SK-N-SH (cell line): ENCODE measurements around the gene DECR2. TPM values are rescaled to one million over a fixed set of nuclear protein-coding genes. Genes with fewer than 3 reads are reported as not detected.
A peak's percentile ranks its signal among the peaks of the same experiment; 100 is the strongest.

Source experiments
- CTCF ChIA-PET: fragments of 300-600, 350-600 bp; formaldehyde crosslinking; extraction: SDS; loops from one replicate; lab custom pipeline; 2021; lab: Yijun Ruan, JAX
- POLR2A ChIA-PET: fragments of 350-600 bp; sonication (Branson Sonifier 250); formaldehyde crosslinking; extraction: SDS; loops from one replicate; lab custom pipeline; 2020; ENCODE audit warnings: antibody characterized with exemption, inconsistent platforms; lab: Yijun Ruan, JAX
- DNase-seq: peaks from one replicate; pipeline ENCODE4 v3.0.0; 2012
- H2AFZ ChIP-seq: fragments of 200-600 bp; sonication (generic); 2 replicates; pipeline ENCODE4 v1.8.1; 2016; ENCODE audit warnings: antibody characterized with exemption, mild to moderate bottlenecking, low read depth
- H3F3A ChIP-seq: fragments of 200-600 bp; sonication (generic); replicated peaks from 2 replicates; pipeline ENCODE3; 2016; ENCODE audit warnings: antibody characterized with exemption, mild to moderate bottlenecking; ENCODE audit not compliant: insufficient read depth
- H3K27ac ChIP-seq, 2 experiments: fragments of 200-500 bp in 1 of 2; fragments of 200-600 bp in 1 of 2; sonication (Bioruptor generic) in 1 of 2; sonication (generic), shearing (Covaris generic) in 1 of 2; 2 replicates each; pipeline versions ENCODE4 v1.5.1 to v1.6.1; 2014 to 2016; ENCODE audit warnings: low read depth in 2 of 2, inconsistent platforms in 1 of 2, low read length in 1 of 2, mild to moderate bottlenecking in 1 of 2, mixed read lengths in 1 of 2
- H3K27me3 ChIP-seq: fragments of 200-600 bp; sonication (generic), shearing (Covaris generic); 2 replicates; pipeline ENCODE4 v1.6.1; 2016; ENCODE audit warnings: mixed run types; ENCODE audit not compliant: insufficient read depth
- H3K36me3 ChIP-seq, 2 experiments: fragments of 200-500 bp in 1 of 2; fragments of 200-600 bp in 1 of 2; sonication (Bioruptor generic) in 1 of 2; sonication (generic) in 1 of 2; replicated peaks in 1 of 2; 2 replicates each; pipeline versions ENCODE3 to v1.5.1; 2014 to 2016; ENCODE audit warnings: low read length in 1 of 2, mild to moderate bottlenecking in 1 of 2; ENCODE audit not compliant: insufficient read depth in 2 of 2, control insufficient read depth in 1 of 2
- H3K4me1 ChIP-seq, 2 experiments: fragments of 200-500 bp in 1 of 2; fragments of 200-600 bp in 1 of 2; sonication (Bioruptor generic) in 1 of 2; sonication (generic), shearing (Covaris generic) in 1 of 2; 2 replicates each; pipeline versions ENCODE4 v1.5.1 to v1.6.1; 2014 to 2016; ENCODE audit warnings: low read depth in 1 of 2, low read length in 1 of 2, mixed run types in 1 of 2; ENCODE audit not compliant: insufficient read depth in 2 of 2, control insufficient read depth in 1 of 2
- H3K4me2 ChIP-seq: fragments of 200-600 bp; sonication (generic), shearing (Covaris generic); 2 replicates; pipeline ENCODE4 v1.6.1; 2017; ENCODE audit warnings: mixed run types
- H3K4me3 ChIP-seq, 2 experiments: fragments of 200-500 bp in 1 of 2; fragments of 200-600 bp in 1 of 2; sonication (Bioruptor generic) in 1 of 2; sonication (generic), shearing (Covaris generic) in 1 of 2; 2 replicates each; pipeline versions ENCODE4 v1.5.1 to v1.8.1; 2014 to 2016; ENCODE audit warnings: low read depth in 2 of 2, inconsistent platforms in 1 of 2, low read length in 1 of 2, mild to moderate bottlenecking in 1 of 2, mixed read lengths in 1 of 2, moderate library complexity in 1 of 2
- H3K79me2 ChIP-seq: fragments of 200-600 bp; sonication (generic); 2 replicates; pipeline ENCODE4 v1.8.1; 2017; ENCODE audit warnings: mild to moderate bottlenecking; ENCODE audit not compliant: insufficient read depth
- H3K9ac ChIP-seq: fragments of 200-600 bp; sonication (generic); 2 replicates; pipeline ENCODE4 v1.6.1; 2017; ENCODE audit warnings: mixed run types
- H3K9me2 ChIP-seq: fragments of 200-600 bp; sonication (generic); 2 replicates; pipeline ENCODE4 v1.6.1; 2017; ENCODE audit warnings: mixed run types
- H3K9me3 ChIP-seq: fragments of 200-600 bp; sonication (generic); 2 replicates; pipeline ENCODE4 v1.6.1; 2017; ENCODE audit warnings: mixed run types, mild to moderate bottlenecking, moderate library complexity
- H4K20me1 ChIP-seq: fragments of 200-600 bp; sonication (generic); 2 replicates; pipeline ENCODE4 v1.6.1; 2017; ENCODE audit warnings: mild to moderate bottlenecking, mixed run types; ENCODE audit not compliant: insufficient read depth
- CTCF ChIP-seq: fragments of 200-600 bp; sonication (generic); IDR thresholded peaks from 2 replicates; pipeline ENCODE4 v1.6.1; 2017; ENCODE audit warnings: antibody characterized with exemption, mild to moderate bottlenecking, moderate library complexity
- FOSL2 ChIP-seq: IDR thresholded peaks from 2 replicates; pipeline ENCODE4 v1.4.0; 2012; ENCODE audit warnings: low read depth, mild to moderate bottlenecking, moderate library complexity, borderline replicate concordance
- GABPA ChIP-seq: IDR thresholded peaks from 2 replicates; pipeline ENCODE4 v1.4.0; 2012; ENCODE audit warnings: low read depth, mild to moderate bottlenecking
- MAX ChIP-seq: IDR thresholded peaks from 2 replicates; pipeline ENCODE4 v1.4.0; 2012; ENCODE audit warnings: low read depth
- MXI1 ChIP-seq: IDR thresholded peaks from 2 replicates; pipeline ENCODE4 v1.6.1; 2012; ENCODE audit warnings: mild to moderate bottlenecking, low read depth, low read length, improper control_type of control experiment
- PBX3 ChIP-seq: IDR thresholded peaks from 2 replicates; pipeline ENCODE4; 2012
- USF1 ChIP-seq: IDR thresholded peaks from 2 replicates; pipeline ENCODE4 v1.4.0; 2012; ENCODE audit warnings: low read depth, borderline replicate concordance
- WGBS: methylation state at CpG from one replicate; pipeline ENCODE4 v1.1.6; 2017; ENCODE audit warnings: low lambda C conversion rate; 5-methylcytosine and 5-hydroxymethylcytosine counted together
- polyA plus RNA-seq, 3 experiments: library from polyadenylated mRNA; depleted of rRNA; stranded (reverse); fragments of >200 nt; gene quantifications; 2 replicates each; pipeline ENCODE4 v1.2.3, GENCODE V29; 2012

Gene DECR2
- polyA plus RNA-seq, 1 of the 3 experiments (the other 2 are of a cell fraction) = 53.0 TPM

- Histone ChIP-seq H3K9ac (peak overlapping the region; percentile 88), H2AFZ (no peak overlapping the region)
These were observed 21.0 kb upstream of the DECR2 start for GRCh38 chr16:380762-381011.

GRCh38 chr16:381012-381788 is 20.5 kb upstream of the DECR2 start:
- peak overlapping the region; percentile 88 for H3K9ac ChIP-seq
- H4K20me1 ChIP-seq = peaks cover 17% of the 10 kb centered on the region
- H3K4me2 ChIP-seq = peak overlapping the region; percentile 97
- H2AFZ ChIP-seq = no peak overlapping the region
- DNase-seq = peak; percentile 77
- H3K36me3 ChIP-seq = peaks cover 0 to 14% of the 10 kb centered on the region in 2 experiments
- no peaks in the 10 kb centered on the region for H3K9me3 ChIP-seq
- H3K79me2 ChIP-seq = peaks cover 29% of the 10 kb centered on the region
- H3K27ac ChIP-seq = peak overlapping the region; percentile 30 to 68; a peak in 3 of 4 replicates
- TF ChIP-seq PBX3 (no peak), GABPA (peak; percentile 36; the same call in 1 of the 2 replicates)
- CTCF ChIA-PET = interaction anchor here (0.9 to 1.8 kb wide), 3 partner anchors 10 to 96 kb away, joined by 3 to 9 read pairs (median 9); partner anchors contain the start of gene MRPL28
- POLR2A ChIA-PET = interaction anchor here (0.6 to 1.6 kb wide), 3 partner anchors 10 to 185 kb away, joined by 3 to 4 read pairs (median 4); partner anchors contain the start of gene MRPL28
- H3K4me1 ChIP-seq = peaks cover 5 to 23% of the 10 kb centered on the region in 2 experiments; a peak in 2 of 4 replicates
- no peaks in the 10 kb centered on the region for H3K27me3 ChIP-seq
- H3K4me3 ChIP-seq = peak overlapping the region; percentile 80 to 86
- WGBS = 0% methylated on average over 10 of the region's 73 CpGs
- H3K9me2 ChIP-seq = no peaks in the 10 kb centered on the region
- H3F3A ChIP-seq = no peaks in the 10 kb centered on the region

More at GRCh38 chr16:380762-381011, 21.0 kb upstream of the DECR2 start:
- Histone ChIP-seq H3K4me3 (peak overlapping the region; percentile 80 to 86), H3K27ac (peak overlapping the region; percentile 30 to 68; a peak in 2 of 4 replicates), H3K36me3 (peaks cover 0 to 20% of the 10 kb centered on the region in 2 experiments), H3K9me2 (no peaks in the 10 kb centered on the region), H3K27me3 (no peaks in the 10 kb centered on the region), H3K4me1 (peaks cover 5 to 23% of the 10 kb centered on the region in 2 experiments; a peak in 2 of 4 replicates), H4K20me1 (peaks cover 17% of the 10 kb centered on the region), H3K9me3 (no peaks in the 10 kb centered on the region), H3F3A (no peaks in the 10 kb centered on the region), H3K79me2 (peaks cover 29% of the 10 kb centered on the region), H3K4me2 (peak overlapping the region; percentile 97)
- POLR2A ChIA-PET = interaction anchor here (0.6 to 0.7 kb wide), 2 partner anchors 58 to 185 kb away, joined by 3 to 4 read pairs; no protein-coding TSS in a partner anchor
- CTCF ChIA-PET = interaction anchor here (0.9 to 1.8 kb wide), 3 partner anchors 10 to 97 kb away, joined by 3 to 9 read pairs (median 9); partner anchors contain the start of gene MRPL28
- TF ChIP-seq MXI1 (no peak), CTCF (no peak), USF1 (no peak), FOSL2 (no peak), MAX (no peak)
- DNase-seq = no peak
- WGBS = 9% methylated on average over 11 of the region's 12 CpGs
